TTC549 (cell line): ENCODE measurements around the gene CACNA1D.
"Not testable (repeated sequence)": the region's sequence is repeated elsewhere in the genome, so short reads cannot be mapped to it uniquely, and the experiment has no call there.

Source experiments
- FAIRE-seq: peaks from 2 replicates; lab custom pipeline; 2012; peaks lifted over from hg19 to GRCh38; lab: Jason Lieb, UNC

The CACNA1D gene

DNA sequence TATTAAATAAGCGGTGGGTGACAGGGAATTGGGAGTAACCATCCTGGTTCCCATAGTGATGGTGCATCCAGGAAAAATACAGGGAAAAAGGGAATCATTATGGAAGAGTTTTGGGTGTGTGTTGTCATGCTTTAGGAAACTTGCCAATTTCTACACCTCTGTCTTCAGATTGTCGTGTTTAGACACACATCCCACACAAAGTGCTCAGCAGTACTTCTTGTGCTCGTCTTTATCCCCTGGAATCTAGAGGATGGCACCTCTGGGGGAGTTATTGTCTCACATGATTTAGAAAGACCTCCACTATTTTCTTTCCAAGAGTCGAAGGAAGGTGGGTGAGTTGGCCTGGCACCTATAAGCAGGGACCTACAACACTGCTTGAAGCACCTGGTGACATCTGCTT is 35.8 kb downstream of the CACNA1D start:
- FAIRE-seq, result no peak

DNA sequence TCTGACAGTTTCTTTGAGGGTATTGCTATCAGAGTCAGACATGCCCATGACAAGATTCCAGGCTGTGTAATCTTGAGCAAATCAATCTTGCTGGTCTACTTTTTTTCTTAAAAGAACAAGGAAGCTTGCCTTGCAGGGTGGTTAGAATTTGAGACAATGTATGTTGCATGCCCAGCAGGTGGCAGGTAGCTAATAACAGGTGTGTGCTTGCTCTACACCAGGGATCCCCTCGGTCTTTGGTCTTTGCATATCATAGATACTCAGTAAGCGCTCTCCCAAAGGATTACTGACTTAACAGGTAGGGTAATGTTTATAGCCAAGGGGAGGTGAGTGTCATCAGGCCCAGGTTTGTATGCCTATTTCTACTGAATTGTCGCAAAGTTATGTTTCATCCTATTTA is 37.3 kb downstream of the CACNA1D start:
- no peak for FAIRE-seq

DNA sequence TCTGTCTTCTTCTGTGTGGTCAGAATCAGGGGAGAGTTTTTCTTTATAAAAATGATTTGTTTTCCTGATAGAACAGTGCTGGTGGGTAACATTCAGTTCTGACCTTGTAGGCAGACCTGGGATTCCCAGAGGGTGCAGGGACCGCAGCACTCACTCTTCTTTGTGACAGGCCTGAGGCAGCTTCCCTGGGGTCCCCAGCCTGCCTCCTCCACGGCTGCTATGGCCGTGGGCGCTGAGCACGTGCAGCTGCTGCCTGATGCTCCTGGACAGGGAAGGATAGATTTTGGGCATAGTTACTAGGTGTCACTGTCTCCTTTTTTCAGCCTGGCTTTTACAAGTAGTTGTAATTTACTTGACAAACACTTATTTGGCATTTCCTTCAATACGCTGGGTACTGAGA is 39.1 kb downstream of the CACNA1D start:
- no peak for FAIRE-seq

- FAIRE-seq, result no peak
These were observed 39.8 kb downstream of the CACNA1D start for GRCh38 chr3:53534216-53534615.

DNA sequence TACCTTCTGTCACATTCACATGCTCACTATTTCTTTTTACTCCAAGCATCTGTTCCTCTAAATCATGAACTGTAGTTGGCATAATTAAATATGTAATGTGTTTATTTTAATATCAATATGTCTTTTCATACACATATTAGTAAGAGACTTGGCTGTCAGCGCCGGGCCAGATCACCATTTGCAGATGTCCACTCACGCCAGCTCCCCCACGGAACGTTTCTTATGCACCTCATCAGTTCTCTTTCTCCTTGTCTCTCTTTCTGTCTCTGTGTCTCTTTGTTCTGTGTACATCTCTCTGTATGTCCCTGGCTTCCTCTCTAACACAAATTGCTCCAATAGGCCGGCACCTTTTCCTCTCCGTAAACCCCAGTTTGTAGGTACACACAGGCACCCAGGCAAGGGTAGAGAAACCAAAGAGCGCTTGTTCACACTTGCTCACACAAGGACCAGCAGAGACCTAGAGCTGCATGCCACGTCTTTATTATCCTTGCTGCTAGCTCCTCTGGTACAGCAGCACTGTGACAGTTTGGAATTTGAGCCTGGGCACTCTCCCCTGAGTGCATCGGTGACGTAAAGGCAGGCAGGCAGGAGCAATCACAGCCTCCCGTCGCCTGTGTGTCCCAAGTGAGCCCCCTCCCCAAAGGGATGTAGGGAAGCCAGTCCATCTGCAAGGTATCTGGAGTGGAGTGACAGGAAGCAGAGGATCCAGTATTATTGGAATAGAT is 40.4 kb downstream of the CACNA1D start:
- FAIRE-seq, result no peak

DNA sequence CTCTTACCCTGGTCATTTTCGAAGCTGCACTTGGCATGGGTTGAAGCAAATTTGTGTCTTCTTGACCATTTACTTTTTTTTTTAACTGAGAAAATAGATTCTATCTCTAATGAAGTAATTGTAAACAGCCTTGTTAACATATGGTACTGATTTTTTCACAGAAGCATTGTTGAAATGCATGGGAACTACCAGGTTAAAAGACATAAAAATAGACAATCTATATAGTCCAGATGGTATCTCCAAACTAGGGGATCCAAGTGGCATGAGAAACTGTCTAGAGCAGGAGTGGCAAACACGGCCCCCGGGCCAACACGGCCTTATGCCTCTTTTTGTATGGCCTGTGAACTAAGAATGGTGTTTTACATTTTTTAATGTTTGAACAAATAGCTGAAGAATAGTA is 41.9 kb downstream of the CACNA1D start:
- FAIRE-seq, result no peak

DNA sequence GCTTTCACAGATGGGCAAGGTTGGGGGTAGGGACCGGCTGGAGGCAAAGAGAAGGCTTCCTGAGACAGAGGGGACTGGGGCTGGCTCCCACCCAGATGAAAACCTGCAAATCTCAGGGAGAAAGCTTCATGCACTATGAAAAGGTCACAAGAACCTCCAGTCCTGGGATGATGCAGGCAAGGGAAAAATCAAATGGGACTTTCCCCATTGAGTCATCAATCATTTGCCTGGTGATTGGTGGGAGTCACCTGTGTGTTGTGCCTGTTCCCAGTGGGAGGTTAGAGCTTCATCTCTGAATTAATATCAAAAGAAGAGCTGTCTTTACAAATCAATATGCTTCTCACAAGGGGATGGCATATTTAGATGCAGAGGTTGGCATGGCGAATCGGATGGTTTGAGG is 49.9 kb downstream of the CACNA1D start:
- no peak for FAIRE-seq

GRCh38 chr3:53545310-53545995 is 51.0 kb downstream of the CACNA1D start:
- no peak for FAIRE-seq

DNA sequence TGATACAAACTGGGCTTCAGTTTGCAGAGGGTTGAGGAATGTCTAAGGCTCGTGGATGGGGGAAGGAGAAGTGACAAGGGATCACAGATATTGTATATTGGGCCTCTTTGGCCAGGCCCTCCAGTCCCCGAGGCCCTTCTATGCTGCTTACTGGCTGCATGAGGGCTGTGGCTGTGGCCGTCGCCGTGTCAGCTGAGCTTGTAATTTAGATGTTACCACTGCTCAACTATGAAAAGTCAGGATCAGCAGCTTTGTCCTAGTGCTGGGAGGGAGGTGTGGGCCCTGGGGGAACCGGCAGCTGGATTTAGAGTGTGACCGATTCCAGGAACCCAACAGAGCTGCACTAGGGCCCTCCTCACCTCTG is 51.6 kb downstream of the CACNA1D start:
- no peak for FAIRE-seq

DNA sequence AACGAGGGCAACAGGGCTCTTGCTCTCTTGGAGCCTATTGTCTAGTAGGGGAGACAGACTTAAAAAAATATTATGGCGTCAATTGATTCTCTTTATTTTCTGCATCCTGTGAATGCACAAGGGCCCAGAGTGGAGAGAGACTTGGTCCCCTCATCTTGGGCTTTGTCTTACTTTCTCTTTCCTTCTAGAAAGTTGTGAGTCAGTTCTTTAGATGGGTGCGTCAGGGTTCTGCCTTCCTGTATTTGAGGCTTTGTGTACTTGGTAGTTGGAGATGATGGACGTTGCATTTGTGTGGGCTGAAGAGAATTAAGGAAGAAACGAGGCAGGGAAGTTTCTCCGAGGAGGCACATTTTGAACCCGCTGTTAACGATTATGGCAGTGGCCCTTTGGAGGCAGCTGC is 52.9 kb downstream of the CACNA1D start:
- no peak for FAIRE-seq

GRCh38 chr3:53550005-53550620 is 55.7 kb downstream of the CACNA1D start:
- FAIRE-seq, result no peak

DNA sequence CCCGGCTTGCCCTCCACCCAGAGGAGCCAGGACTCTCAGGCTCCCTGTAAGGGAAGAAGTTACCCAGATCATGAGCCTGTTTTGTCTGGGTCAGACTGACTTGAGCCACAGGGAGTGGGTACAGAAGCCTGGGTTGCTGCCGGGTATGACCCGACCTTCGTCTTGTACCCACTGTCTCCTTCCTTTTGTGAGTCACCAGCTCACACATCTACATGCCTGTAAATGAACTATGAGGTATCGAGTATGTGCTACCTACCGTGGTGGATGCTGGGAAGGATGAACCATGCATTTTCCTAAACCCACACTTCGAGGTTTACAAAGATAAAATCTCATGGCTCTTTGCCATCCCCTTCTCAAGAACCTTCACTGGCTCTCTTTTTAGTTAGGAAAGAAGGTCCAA is 56.9 kb downstream of the CACNA1D start:
- no peak for FAIRE-seq

DNA sequence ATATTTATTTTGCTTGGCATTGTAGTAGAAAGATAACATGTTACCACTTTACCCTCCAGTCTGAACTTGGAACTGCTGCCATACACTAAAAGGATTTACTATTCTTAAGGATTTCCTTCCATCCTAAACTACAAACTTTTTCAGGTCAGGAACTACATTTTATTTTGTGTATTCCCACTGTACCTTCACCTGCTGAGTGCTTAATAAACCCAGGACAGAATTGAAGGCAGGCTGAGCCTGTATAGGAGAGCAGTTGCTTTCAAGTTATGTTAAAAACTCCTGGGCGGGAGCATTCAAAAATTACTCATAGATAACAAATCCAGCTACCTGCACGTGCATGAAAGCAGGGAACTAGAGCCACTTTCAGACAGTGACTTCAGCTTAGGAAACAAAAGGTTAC is 58.3 kb downstream of the CACNA1D start:
- no peak for FAIRE-seq

DNA sequence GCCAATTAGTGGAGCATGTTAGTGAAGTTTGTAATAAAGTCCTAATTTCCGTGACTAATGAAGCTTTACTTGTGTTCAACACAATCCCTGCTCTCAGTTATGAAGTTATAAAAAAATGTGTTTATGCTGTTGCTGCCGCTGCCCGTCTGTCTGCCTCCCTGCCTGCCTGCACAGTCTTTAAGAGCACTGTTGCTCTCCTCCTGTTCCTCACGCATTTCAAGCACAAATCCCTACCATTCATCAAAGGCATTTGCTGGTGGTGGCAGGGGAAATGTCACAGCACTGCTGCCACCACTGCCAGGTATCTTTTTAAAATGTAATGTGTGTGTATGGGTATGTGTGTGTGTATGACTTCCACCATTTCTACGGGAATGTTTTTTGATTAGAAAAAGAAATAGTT is 58.8 kb downstream of the CACNA1D start:
- FAIRE-seq, result no peak

DNA sequence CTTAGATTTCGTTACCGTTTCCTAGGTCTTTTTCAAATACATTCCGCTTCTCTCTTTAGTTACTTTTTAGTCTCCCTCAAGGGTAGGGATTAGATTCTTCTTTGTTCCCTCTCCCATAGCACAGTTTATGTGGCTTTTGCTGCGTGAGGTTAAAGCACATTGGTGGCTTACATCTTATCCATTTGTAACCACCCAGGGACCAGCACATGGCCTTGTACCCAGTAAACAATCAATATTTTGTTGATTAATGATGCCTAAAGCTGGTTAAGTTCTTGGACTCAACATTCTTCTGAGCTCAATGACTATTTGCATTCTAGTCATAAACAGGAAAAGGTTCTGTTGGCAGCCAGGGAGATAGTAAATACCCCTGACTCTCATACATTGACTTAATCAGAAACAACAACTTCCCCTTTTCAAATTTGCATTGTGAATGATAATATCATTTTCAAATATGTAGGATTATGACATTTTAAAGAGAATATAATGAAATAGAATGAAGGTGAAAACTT is 60.2 kb downstream of the CACNA1D start:
- no peak for FAIRE-seq

DNA sequence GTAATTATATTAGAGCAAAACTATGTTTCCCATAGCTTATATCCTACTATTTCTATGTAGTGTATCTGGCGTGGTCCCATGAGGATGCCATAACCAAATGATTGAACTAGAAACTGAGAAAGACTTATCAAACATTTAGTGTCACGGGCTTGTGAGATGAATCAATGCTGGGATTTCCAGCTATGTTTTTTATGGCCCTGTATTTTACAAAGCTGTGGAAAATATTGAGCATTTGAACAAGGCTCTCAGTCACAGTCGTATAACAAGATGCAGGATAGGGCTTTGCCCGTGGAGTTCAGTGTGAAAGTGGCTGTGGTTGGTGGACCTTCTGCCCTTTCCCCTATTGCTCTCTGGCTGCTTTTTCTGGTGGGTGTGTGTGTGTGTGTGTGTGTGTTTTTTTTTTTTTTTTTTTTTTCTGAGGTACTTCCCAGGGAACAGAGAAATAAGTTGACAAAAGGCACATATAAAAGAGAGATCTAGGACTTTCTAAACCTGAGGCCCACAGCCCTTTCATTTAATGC is 60.7 kb downstream of the CACNA1D start:
- no peak for FAIRE-seq

DNA sequence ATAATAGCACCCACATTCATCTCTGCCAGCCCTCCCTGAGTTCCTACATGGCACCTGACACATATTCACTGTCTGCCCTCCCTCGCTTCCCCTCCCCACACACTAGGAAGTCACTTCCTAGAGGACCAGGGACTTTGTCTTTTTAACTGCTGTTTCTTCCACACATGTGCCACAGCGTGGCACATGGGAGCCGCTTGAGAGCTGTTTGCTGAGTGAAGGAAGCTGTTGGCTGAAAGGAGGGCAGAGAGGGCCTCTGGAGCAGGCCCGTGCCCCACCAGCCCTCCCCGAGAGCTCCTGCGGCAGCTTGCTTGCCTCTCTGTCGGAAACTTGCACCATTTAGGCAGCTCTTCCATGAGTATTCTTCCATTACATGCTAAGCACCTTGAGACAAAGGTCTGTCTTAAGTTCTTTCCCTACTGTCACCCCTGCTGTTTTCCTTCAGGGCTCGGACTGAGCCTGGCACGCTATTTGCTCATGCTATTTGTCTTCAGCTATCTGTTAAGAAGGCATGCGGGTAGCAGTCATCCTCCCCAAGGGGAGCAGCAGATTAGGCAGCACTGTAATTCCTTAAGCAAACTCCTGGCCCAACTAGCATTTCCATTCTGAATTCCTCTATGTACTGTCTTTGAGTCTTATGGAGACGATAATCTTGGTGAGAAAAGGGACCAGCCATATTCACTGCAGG is 72.2 kb downstream of the CACNA1D start:
- FAIRE-seq, result no peak

GRCh38 chr3:53570081-53570480 is 75.7 kb downstream of the CACNA1D start:
- no peak for FAIRE-seq

DNA sequence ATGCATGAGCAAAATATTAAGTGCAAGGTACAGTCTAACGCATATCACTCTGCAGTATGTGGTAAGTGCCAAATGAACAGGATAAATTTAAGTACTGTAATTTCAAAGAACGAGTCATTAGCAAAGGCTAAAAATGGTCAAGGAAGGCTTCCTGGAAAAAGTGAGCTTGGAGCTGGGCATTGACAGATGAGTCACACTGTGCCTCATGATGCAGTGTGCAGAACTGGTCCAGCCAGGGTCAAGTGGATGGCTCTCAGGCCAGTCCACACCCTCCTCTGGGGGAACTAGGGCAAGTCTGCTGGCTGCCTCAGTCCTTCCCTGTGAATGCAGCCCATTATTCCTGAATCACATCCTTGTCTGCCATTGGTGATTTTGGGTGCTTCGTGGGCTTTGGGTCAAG is 76.3 kb downstream of the CACNA1D start:
- FAIRE-seq, result no peak

DNA sequence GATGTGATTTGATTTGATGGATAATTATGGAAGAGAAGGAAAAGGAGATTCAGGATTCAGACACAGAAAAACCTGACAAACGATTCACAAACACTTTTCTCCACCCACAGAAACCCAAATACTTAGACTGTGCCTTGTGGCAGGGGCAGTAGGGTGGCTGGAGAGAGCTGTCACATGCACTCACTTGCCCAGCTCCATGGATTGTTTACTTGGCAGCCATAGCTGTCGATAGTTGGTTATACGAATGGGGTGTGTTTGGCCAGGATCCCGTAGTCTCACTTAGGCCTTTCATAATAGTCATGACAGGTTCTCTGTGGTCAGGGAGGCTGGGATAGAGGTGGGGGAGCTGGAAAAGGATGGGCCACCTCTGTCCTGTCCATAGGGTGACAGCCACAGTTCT is 76.9 kb downstream of the CACNA1D start:
- no peak for FAIRE-seq

DNA sequence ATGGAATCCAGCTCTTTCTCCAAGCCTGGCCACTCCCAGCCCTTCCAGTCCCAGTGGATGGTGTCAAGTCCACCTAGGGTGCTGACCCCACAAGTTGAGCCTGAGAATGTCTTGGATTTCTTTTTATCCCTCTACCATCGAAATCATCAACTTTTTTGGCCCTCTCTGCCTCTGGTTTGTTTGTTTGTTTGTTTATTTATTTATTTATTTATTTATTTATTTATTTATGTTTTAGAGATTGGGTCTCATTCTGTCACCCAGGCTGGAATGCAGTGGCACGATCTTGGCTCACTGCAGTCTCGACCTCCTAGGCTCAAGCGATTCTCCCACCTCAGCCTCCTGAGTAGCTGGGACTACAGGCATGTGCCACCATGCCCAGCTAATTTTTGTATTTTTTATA is 77.8 kb downstream of the CACNA1D start:
- FAIRE-seq, result not testable (repeated sequence)

GRCh38 chr3:53577506-53577905 is 83.1 kb downstream of the CACNA1D start:
- no peak for FAIRE-seq

DNA sequence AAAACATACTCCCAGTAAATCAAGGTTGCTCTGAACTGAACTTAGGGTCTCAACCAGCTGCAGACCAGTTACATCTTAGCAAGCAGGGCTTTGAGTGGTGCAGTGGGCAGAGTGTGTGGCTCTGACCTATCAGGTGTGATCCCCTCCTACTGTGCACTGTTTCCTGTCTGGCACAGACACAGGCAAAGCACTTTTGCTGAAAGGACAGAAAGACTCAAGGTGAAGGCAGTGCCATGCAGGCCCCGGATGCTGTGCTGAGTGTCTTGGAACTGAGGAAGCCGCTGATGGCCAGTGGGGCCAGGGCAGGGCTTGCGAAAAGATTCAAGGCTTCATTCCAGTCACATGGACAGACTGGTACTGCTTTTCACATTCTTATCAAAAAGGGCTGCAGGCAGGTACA is 85.2 kb downstream of the CACNA1D start:
- FAIRE-seq, result no peak
